GM20000 (cell line): Measurements from ENCODE around the gene CHST10.
"Not testable (repeated sequence)": the region's sequence is repeated elsewhere in the genome, so short reads cannot be mapped to it uniquely, and the experiment has no call there.

Experiments used
- DNase-seq: peaks from one replicate; pipeline ENCODE4 v3.0.0; 2012; ENCODE audit warnings: low spot score
- CTCF ChIP-seq: IDR thresholded peaks from 2 replicates; pipeline ENCODE4 v1.5.1; 2012; ENCODE audit warnings: mild to moderate bottlenecking, control low read depth; ENCODE audit errors: extremely low read depth, missing control alignments

The CHST10 gene

GRCh38 chr2:100416935-100417710 lies at the start of gene CHST10:
CHST10 (minus strand) TSS chr2:100417668; CDS start chr2:100406675, 10,993 bp downstream.
- DNase-seq, result peak; percentile 90
- TF ChIP-seq CTCF, result no peak

- TF ChIP-seq CTCF, result no peak
- no peak for DNase-seq
Observed at GRCh38 chr2:100460904-100461530, 43.5 kb upstream of the CHST10 start.

- not testable (repeated sequence) for DNase-seq
Observed at GRCh38 chr2:100456357-100456756, 38.9 kb upstream of the CHST10 start.

- DNase-seq, result peak; percentile 36
- TF ChIP-seq CTCF, result no peak
Observed at GRCh38 chr2:100453853-100454252, 36.4 kb upstream of the CHST10 start.

GRCh38 chr2:100451734-100452133 lies 34.3 kb upstream of the CHST10 start:
- no peak for TF ChIP-seq CTCF
- no peak for DNase-seq

- DNase-seq, result no peak
- TF ChIP-seq CTCF, result no peak
Observed at GRCh38 chr2:100451092-100451491, 33.6 kb upstream of the CHST10 start.

GRCh38 chr2:100446696-100447095 lies 29.2 kb upstream of the CHST10 start:
- no peak for TF ChIP-seq CTCF
- DNase-seq, result no peak
